ENCODE results near the gene SUN2. TPM values are rescaled to one million over a fixed set of nuclear protein-coding genes. Genes with fewer than 3 reads are reported as not detected.
A peak's percentile ranks its signal among the peaks of the same experiment; 100 is the strongest.

The SUN2 gene
- total and polyA plus RNA-seq, 2 of the 13 experiments (the other 11 are each of a cell fraction or from before 2014, with no cell fraction given), result 45.6 to 56.6 TPM

- TF ChIP-seq SP5 (CRISPR knock-in tag; IDR thresholded peaks at IDR 0.05; ENCODE audit: borderline replicate concordance, low read depth) (peak; percentile 18; the same call in 1 of the 2 replicates), USF2 (IDR thresholded peaks at IDR 0.05; ENCODE audit: low read depth, low read length) (no peak), USF2 (CRISPR knock-in tag; IDR thresholded peaks at IDR 0.05; ENCODE audit: borderline replicate concordance) (no peak), ZSCAN20 (CRISPR knock-in tag; IDR thresholded peaks at IDR 0.05; ENCODE audit: borderline replicate concordance) (0 out of 2 replicates have a peak, but pooled peaks have one; percentile 35), ZGPAT (CRISPR knock-in tag; IDR thresholded peaks at IDR 0.05) (peak; percentile 83), MLX (CRISPR knock-in tag; IDR thresholded peaks at IDR 0.05) (0 out of 2 replicates have a peak, but pooled peaks have one; percentile 41), HOMEZ (CRISPR knock-in tag; IDR thresholded peaks at IDR 0.05; ENCODE audit: low read depth) (no peak), ZBTB14 (CRISPR knock-in tag; IDR thresholded peaks at IDR 0.05) (peak; percentile 94), NR2C2 (CRISPR knock-in tag; IDR thresholded peaks at IDR 0.05; ENCODE audit: borderline replicate concordance) (peak; percentile 37; the same call in 1 of the 2 replicates), ATF2 (CRISPR knock-in tag; IDR thresholded peaks at IDR 0.05) (peak; percentile 98), CHD2 (IDR thresholded peaks at IDR 0.05; ENCODE audit: low read depth, low read length) (no peak), HIVEP1 (CRISPR knock-in tag; IDR thresholded peaks at IDR 0.05) (peak; percentile 6; the same call in 1 of the 2 replicates), ZNF605 (CRISPR knock-in tag; IDR thresholded peaks at IDR 0.05) (peak; percentile 63), HINFP (CRISPR knock-in tag; IDR thresholded peaks at IDR 0.05; ENCODE audit: low read depth) (no peak), SNAPC5 (CRISPR knock-in tag; IDR thresholded peaks at IDR 0.05; ENCODE audit: borderline replicate concordance) (no peak), SNRNP70 (IDR thresholded peaks at IDR 0.05; ENCODE audit: low read depth, low read length) (no peak)
These were observed 54.8 kb downstream of the SUN2 start, which contains the start of gene JOSD1 (continued) for GRCh38 chr22:38700789-38701628.

Data from HepG2 (cell line).